EH (cell line): ENCODE measurements around the gene LRCH4.

Experiments
- DNase-seq: peaks from one replicate; pipeline ENCODE4 v3.0.0-alpha.2; 2015; ENCODE audit warnings: low read depth

Gene LRCH4, protein sequence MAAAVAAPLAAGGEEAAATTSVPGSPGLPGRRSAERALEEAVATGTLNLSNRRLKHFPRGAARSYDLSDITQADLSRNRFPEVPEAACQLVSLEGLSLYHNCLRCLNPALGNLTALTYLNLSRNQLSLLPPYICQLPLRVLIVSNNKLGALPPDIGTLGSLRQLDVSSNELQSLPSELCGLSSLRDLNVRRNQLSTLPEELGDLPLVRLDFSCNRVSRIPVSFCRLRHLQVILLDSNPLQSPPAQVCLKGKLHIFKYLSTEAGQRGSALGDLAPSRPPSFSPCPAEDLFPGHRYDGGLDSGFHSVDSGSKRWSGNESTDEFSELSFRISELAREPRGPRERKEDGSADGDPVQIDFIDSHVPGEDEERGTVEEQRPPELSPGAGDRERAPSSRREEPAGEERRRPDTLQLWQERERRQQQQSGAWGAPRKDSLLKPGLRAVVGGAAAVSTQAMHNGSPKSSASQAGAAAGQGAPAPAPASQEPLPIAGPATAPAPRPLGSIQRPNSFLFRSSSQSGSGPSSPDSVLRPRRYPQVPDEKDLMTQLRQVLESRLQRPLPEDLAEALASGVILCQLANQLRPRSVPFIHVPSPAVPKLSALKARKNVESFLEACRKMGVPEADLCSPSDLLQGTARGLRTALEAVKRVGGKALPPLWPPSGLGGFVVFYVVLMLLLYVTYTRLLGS

GRCh38 chr7:100585511-100586265 is at the start of gene LRCH4:
LRCH4 (minus strand) TSS chr7:100586129; CDS start chr7:100586100, 29 bp downstream.
- DNase-seq, result no peak

- peak; percentile 46 for DNase-seq
Measured at GRCh38 chr7:100632951-100633717, 47.2 kb upstream of the LRCH4 start.

DNA sequence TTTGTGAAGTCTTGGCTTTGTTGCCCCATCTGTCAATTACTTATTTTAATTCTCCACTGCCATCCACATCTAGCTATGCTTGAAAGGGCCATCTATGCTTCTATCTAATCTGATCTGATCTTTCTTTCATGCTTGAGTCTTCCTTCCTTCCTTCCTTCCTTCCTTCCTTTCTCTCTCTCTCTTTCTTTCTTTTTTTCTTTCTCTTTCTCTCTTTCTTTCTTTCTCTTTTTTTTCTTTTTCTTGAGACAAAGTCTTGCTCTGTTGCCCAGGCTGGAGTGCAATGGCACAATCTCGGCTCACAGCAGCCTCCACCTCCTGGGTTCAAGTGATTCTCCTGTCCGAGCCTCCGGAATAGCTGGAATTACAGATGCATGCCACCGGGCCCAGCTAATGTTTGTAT is 44.1 kb upstream of the LRCH4 start:
- no peak for DNase-seq

- peak; percentile 40 for DNase-seq
Measured at GRCh38 chr7:100629117-100629716, 43.3 kb upstream of the LRCH4 start.

DNA sequence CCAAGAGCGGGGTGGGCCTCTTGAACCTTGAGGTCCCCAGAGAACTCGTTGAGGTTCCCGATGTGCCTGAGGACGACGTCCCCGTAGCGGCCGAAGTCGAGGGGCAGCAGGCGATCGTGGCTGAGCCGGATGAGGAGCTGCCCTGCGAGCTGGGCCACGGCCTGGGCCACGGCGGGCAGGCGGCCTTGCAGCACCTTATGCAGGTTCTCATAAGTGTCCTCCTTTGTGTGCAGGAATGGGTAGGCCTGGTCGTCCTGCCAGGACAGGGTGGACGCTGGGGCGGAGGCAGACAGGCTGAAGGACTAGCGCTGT is 41.3 kb upstream of the LRCH4 start:
- no peak for DNase-seq

DNA sequence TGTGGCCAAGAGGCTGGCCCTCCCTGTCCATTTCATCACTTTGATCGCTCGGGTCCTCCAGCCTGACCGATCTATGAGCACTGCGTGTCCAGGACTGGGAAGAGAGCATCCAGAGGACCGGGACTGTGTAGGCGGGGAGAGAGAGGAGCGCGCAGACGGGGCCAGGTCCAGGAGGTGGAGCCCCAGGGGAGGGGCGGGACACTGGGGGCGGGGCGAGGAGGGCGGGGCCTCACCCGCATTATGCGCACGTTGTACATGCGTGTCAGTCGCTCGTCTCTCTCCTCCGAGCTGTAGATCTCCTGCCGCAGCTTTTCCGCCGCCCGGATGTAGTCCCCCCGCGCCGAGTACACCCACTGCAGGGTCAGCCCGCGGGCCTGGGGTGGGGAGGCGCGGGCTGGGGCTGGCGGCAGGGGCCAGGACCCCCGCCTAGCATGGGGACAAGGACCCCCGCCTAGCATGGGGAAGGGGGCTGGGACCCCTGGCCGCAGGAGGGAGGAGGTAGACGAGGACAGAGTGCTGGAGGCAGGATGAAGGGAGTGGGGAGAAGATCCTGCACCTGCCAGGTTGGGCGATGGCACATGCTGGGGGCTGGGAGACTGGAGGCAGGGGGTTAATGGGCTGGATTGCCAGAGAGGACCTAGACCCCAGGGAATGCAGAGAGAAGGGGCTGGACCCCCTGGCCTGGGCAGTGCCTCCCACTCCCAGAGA is 40.8 kb upstream of the LRCH4 start:
- DNase-seq, result peak; percentile 90

DNA sequence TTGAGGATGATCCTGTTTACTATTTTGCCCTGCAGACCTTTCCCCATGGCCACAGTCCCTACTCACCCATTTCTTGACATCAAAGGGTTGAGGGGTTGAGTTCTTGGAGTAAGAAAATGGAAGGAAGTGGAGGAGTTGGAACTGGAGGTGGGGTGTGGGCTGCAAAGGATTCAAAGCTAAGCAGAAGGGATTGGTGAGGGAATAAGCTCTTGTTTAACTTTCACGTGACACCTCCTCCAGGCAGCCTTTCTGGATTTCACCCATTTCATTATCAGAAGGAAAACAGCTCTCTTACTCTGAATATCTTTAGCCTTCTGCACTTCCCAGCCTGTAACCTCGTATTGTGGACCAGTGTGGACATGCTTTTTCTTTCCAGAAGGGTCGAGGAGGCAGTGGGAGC is 40.1 kb upstream of the LRCH4 start:
- no peak for DNase-seq

DNA sequence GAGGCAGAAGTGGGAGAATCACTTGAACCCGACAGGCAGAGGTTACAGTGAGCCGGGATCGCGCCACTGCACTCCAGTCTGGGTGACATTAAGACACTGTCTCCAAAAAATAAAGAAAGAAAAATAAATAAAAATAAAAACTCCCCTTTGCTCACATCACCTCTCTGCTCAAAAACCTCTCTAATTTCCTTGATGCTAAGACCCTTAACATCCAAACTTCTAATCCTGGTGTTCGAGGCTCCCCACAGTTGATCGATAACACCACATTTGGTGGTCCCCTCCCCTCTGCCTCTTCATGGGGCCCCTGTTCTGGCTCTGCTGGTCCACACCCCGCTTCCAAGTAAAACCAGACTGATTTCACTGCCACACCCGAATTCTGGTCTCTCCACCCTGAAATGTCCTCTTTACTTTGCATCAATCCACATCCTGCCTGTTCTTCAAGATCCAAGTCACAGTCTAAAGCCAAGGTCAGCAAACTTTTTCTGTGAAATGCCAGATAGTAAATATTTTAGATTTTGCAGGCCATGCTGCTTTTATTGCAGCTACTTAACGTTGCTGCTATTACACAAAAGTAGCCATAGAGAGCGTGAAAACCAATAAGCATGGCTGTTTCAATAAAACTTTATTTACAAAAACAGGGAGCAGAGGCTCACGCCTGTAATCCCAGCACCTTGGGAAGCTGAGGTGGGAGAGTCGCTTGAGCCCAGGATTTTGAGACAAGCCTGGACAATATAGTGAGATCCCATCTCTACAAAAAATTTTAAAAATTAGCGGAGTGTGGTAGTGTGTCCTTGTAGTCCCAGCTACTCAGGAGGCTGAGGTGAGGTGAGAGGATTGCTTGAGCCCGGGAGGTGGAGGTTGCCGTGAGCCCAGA is 38.3 kb upstream of the LRCH4 start:
- DNase-seq, result no peak

- no peak for DNase-seq
Measured at GRCh38 chr7:100621554-100621953, 35.6 kb upstream of the LRCH4 start.

DNA sequence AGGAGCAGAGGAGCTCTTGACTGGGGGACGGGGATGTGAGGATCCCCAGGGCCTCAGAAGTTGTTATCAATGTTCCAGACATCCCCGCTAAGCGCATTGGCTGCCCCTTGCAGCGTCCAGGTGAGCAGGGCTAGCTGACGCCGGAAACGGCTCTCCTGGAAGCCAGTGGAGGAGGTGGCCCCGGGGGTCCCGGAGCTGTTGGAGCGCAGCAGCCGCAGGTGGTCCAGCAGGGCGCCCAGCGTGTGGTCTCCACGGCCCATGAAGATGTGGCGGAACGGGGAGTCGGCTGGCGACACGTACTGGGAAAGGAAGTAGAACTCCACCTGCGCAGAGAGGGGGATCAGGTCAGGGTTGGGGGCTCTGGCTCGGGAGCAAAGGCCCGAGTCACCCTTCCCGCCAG is 34.9 kb upstream of the LRCH4 start:
- DNase-seq, result no peak

DNA sequence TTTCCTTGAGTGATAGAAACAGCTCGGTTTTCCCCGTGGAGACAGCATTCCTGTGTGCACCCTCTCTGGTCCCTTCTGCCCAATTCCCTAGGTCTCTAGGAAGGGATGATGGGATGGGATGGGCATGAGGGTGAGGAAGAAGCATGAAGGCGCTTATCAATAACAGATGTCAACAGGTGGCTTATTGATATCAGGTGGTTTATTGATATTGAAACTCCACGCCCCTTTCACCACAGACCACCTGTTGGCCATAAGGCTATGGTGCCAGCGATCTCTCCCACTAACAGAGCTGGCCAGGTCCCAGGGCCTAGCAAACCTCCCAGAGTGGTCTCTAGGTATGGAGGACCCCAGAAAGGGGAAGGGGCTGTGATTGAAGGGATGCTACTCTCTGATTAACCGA is 34.3 kb upstream of the LRCH4 start:
- no peak for DNase-seq

DNA sequence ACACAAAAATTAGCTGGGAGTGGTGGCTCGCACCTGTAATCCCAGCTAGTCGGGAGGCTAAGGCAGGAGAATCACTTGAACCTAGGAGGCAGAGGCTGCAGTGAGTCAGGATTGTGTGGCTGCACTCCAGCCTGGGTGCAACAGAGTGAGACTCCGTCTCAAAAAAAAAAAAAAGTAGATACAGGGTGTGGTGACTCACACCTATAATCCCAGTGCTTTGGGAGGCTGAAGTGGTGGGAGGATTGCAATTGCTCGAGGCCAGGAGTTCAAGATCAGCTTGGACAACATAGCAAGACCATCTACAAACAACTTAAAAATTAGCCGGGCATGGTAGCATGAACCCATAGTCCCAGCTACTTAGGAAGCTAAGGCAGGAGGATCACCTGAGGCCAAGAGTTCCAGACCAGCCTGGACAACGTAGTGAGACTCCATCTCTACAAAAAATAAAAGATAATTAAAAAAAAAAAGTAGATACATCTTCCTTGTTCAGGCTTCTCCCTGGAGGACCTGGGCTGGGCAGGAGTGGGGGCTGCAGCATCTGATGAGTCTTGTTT is 28.5 kb upstream of the LRCH4 start:
- DNase-seq, result peak; percentile 6

- DNase-seq, result no peak
Measured at GRCh38 chr7:100613412-100614175, 27.7 kb upstream of the LRCH4 start.

DNA sequence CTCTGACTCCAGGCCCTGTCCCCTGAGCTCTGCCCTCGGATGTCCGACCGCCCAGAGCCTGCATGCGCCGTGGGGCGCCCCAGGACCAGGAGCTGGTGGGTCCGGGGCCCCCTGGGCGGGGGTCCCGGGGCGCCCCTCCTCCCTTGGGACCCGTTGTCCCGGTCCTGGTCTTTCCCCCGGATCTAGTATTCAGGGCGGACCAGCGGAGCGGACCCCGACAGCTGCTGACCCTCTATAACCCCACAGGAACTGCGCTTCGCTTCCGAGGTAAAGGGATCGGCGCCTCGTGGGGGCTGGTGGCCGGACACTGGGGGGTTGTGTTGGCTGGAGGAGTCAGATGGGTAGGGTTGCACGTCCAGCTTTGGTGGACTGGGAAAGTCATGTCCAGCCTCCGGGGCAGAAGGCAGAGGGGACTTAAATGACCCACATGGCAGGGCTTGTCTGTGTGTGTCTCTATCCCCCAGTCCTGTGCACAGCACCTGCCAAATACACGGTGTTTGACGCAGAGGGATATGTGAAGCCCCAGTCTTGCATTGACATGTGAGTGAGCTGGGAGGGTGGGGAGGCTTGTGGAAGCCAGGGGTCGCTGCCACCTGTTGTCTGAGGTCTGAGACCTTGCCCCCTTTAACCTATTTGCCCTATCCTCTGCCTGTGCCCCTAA is 26.9 kb upstream of the LRCH4 start:
- DNase-seq, result peak; percentile 14

DNA sequence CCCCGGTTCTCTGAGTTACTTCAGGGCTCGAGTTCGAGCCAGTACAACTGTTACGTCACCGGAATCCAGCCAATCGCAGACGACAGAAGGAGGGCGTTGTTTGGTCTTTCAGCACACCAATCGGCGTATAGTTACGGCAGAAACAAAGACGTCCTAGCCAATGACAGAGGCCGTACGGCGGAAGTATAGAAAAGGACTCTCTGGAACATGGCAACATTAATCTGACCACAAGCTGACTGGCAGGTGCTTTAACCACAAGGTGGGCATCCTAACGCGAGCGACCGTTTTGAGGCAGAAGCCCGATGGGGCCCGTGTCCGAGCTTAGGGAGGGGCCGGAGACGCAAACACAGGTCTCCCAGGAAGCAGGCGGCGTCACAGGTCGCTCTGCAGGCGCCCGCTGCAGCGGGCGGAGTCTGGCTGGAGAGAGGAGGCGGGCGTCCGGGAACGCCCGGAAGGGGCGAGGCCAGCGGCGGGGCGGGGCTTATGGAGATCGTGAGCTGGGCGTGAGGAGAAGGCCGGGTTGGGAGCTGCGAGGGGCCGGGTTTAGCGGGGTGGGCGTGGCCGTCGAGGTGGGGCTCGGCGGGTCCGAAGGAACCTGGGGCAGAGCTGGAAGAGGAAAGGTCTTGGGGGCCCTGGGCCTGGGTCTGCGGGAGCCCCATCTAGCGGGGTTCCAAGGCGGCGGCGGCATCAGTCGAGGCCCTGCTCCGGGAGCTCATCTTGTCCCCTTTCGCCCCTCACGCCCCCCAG is 26.2 kb upstream of the LRCH4 start, which contains the start of gene MOSPD3:
MOSPD3 (plus strand) TSS at position 558 of the 747 bp plus-strand sequence. CDS start 252 bp downstream, outside the sequence.
- peak; percentile 100 for DNase-seq

DNA sequence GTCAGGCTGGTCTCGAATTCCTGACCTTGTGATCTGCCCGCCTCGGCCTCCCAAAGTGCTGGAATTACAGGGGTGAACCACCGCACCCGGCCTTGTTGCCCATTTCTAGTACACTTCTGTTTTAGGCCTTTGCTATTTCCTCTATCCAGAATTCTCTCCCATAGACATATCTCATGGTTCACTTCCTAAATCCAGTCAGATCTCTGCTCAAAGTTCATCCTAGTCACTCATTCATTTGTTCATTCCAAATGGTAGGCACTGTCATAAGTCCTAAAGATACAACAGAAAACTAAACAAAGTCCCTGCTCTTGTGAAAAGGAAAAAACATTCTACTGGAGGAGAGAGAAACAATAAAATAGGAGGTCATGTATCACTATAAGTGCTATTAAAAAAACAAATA is 24.0 kb upstream of the LRCH4 start:
- no peak for DNase-seq

- DNase-seq, result peak; percentile 21
Measured at GRCh38 chr7:100607111-100607510, 21.2 kb upstream of the LRCH4 start.

- DNase-seq, result no peak
Measured at GRCh38 chr7:100606313-100606712, 20.4 kb upstream of the LRCH4 start.
